GM18508 (cell line): Measurements from ENCODE around the gene BSPRY.
"Not testable (repeated sequence)": the region's sequence is repeated elsewhere in the genome, so short reads cannot be mapped to it uniquely, and the experiment has no call there.

Experiments used
- ATAC-seq: cut with Tn5 transposase; IDR thresholded peaks from one replicate; pipeline ENCODE4 v1.9.1; 2021; ENCODE audit warnings: moderate number of reproducible peaks; ENCODE audit not compliant: insufficient read depth, unreplicated experiment

The BSPRY gene

DNA sequence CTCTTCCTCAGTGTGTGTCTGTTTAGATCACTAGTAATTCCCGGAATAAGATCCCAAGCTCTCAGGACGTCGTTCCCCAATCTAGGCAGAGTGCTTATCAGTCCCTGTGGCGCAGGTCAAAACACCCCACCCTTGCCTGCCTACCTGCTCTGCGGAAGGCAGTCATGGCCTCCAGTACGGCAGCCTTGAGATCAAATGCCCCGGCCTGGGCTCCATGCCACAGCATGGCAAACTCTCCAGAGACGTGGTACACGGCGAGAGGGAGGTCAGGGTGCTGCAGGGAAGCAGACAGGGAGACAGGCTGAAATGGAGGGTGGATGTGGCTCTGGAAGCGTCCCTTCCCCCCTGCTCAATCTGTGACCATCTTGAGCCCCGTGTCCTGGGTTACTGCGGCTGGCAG is 39.5 kb downstream of the BSPRY start:
- ATAC-seq, result no peak

DNA sequence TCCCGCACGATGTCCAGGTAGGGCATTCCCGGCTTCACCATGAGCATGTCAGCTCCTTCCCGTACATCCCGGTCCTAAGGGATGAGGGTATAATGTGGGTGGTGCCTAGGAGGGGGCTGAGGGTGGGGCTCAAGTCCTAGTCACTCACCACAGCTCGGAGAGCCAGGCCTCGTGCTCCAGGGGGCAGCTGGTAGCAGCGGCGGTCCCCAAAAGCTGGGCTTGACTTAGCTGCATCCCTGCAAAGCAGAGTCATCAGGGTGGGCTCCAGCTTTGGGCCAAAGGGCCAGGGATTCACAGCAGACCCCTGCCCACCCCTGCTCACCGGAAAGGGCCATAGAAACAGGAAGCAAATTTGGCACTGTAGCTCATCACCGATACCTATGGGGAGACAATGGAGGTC is 40.1 kb downstream of the BSPRY start:
- no peak for ATAC-seq

DNA sequence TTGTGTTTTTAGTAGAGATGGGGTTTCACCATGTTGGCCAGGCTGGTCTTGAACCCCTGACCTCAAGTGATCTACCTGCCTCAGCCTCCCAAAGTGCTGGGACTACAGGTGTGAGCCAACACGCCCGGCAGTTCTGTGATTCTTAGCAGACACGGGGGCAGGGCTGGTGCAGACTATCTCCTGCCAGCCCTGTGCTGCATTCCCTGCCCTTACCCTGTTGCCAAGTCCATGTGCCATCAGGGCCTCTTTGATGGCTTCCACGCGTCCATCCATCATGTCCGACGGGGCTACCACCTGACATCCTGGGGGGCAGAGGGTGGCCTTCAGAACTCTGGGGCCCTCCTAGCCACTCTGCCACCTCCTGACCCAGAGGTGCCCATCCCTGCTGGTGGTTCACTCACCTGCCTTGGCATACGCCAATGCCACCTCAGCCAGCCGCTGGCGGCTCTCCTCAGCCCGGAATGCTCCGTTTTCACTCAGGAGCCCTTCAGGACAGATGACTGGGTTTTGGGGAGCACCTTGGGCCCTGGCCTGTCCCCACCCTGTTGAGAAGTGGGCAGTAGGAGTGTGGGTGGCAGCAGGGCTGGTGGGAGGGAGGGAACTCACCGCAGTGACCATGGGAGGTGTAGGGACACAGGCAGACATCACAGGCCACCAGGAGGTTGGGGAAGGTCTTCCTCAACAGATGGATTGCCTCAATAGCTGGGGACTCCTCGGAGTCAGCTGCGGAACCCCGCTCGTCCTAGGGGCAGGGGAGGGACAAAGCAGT is 41.0 kb downstream of the BSPRY start:
- no peak for ATAC-seq

DNA sequence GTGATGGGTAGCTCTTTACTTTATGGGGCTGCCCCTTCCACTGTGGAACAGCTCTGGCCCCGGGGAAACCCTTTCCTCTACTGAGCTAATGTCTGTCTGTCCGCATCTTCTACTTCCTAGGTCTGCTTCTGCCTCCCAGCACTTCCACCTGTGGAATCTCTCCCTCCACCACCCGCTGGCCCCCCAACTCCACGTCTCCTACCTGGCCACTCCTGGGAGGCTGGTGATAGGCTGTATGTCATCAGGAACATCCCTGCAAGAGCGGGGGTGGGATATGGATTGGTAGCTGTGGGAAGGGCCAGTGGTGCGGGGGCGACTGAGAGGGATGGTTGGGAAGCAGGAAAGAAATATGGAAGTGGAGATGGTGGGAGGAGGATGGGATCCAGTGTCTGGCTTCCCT is 42.6 kb downstream of the BSPRY start:
- ATAC-seq, result no peak

DNA sequence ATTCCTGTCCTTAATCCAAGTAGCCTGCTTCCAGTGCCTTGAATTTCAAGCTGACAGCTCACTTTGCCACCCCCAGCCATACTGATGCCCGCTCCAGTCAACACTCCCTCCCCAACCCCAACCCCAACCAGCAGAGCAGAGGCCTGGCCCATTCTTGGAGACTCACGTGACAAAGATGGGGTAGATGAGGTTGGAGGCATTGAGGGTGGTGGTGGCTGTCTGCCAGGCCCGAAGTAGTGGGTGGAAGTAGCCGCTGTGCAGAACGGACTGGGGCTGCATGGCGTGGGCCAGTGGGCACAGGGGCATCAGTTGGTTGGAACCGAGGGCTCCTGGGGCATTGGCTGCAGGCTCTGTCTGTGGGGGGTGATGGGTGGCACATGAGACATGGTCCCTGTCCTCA is 43.9 kb downstream of the BSPRY start:
- ATAC-seq, result no peak

DNA sequence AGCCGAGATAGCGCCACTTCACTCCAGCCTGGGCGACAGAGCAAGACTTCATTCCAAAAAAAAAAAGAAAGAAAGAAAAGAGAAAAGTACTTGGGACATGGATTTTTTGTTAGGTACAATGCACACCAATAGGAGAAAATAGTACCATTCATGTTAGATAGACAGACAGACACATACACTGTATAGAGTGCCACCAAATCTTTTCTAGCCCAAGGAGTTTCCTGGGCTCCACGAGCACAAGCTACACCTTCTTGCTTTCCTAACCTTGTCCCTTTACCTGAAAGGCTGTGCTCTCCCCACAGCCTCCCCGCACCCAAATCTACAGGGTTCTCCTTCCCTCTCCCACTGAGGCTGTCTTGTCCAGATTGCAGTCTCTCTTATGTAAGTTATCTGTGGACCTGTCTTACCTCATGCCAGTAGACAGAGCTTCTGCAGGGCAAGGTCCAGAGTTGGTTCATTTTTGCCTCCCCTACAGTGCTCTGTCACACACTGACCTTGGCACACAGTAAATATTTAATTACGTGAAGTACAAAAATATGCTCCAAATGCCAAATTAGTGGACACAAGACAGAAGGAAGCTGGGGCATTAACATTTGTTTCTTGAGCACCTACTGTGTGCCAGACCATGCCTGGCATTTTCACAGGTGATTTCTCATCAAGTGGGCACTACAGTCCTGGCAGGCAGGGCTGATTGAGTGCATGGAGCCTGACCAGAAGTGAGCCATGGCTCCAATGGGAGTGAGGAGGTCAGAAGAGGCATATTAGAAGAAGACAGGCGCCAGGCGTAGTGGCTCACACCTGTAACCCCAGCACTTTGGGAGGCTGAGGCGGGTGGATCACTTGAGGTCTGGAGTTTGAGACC is 45.9 kb downstream of the BSPRY start:
- no peak for ATAC-seq

DNA sequence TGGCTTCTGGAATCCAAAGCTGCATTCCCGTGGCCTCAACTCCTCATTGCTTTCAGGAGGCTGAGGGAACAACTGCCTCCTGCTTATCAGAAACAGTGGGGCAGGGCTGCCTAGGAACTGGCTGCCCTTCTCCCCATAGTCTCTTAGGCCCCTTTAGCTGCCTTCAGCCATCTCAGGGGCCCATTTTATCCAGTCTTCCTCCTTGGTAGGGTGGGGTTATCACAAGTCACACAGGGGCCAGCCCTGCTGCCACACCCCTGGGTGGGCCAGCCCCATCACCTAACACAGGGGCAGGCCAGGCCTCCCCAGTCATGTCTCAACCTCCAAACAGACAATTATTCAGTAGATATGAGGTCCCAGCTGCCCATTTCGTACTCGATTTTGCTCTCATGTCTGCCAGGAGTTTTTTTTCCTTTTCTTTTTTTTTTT is 47.9 kb downstream of the BSPRY start:
- no peak for ATAC-seq

DNA sequence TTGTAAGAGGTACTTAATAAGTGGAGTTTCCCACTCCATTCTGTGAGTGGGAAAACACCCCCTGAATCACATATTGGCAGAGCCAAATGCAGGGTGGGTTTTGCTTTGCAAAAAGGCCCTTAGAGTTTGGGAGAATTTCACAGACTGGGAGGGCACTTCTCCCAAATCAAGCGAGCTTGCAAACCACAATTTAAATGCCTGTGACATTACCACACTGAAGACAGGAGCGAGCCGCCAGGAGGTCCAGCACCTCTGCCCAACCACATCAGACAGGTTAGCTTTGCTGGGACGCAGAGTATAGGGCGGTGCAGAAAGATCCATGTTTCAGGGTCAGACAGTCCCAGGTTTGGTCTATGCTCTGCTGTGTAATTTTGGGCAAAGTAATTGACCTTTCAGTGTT is 49.5 kb downstream of the BSPRY start:
- no peak for ATAC-seq

DNA sequence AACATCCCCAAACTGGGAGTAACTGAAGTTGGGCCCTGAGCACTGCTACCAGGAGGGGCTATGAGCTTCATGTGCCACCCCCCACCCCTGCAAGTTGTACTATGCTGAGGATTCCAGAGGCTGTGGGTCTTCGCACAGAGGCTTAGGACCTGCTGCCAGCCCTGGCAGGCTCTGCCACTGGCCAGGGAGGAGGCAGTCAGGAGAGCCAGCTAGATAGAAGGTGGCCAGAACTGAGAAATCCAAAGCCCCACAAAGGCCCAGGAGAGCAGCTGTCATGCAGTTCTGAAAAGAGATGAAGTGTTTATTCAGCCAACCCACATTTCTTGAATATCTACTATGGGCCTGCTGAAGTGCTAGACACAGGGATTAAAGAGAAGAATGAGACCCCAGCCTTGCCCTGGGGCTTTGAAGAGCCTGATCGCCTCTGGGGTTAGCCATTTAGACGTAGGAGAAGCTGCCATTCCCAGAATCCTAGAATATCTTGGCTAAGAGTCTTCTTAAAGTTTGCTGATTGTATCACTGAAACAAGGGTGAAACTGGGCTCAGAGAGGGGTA is 50.4 kb downstream of the BSPRY start:
- no peak for ATAC-seq

DNA sequence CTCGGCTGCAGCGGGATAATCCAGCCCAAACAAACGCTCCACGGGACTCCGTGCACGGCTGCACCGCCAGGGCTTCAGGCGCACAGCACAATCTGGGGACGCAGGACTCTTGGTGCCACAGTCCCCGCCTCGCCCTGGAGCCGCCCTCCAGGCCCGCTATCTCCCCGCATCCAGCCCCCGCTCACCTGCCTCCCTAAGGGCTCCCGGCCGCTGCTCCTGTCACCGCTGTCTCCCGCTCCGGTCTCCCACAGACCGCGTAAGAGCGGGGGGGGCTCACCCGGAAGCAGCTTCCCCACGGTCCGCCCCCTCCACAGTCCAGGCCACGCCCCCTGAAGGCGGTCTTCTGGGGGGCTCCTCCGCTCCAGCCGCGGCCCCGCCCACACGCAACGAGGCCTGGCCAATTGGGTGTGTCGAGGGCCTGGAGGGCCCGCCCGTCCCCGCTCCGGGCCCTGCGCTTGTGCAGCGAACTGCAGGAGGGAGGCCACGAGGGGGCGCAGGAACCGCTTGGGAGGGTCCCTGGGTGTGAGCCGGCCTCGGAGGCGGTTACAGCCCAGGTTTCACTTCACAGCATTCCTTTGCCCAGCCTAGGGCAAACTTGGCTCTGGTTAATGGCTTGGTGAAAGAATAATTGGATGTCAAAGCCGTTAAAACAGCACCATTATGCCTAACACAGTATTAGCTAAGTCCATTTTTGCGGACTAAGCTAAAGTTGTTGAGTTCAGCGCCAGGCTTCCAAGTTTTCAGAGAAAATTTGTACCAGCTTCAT is 51.9 kb downstream of the BSPRY start, which contains the start of gene ALAD:
Gene ALAD, minus strand, starts transcription at position 258 of the 766 bp plus-strand sequence. CDS start 7,725 bp downstream, outside the sequence.
- peak; percentile 95 for ATAC-seq

DNA sequence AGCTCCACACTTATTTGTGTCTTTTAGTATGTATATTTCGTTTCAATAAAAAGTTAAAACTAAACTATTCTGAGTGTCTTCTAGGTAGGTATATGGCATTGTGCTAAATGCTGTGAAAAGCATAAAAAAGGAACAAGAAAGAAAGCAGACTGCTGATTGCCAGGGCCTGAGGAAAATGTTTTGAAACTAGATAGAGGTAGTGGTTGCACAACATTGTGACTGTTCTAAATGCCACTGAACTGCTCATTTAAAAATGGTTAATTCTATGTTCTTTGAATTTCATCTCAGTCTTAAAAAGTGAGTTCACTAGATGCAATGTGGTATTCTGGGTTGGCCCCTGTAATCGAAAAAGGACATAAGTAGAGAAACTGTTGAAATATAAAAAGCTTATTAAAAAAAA is 54.3 kb downstream of the BSPRY start:
- ATAC-seq, result no peak

DNA sequence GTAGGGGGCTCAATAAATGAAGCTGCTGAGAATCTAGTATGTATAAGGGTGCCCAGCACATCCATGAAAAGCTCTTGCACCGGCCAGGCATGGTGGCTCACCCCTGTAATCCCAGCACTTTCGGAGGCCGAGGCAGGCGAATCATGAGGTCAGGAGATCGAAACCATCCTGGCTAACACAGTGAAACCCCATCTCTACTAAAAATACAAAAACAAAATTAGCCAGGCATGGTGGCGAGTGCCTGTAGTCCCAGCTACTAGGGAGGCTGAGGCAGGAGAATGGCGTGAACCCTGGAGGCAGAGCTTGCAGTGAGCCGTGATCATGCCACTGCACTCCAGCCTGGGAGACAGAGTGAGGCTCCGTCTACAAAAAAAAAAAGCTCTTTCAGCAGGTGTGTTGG is 57.0 kb downstream of the BSPRY start:
- not testable (repeated sequence) for ATAC-seq

DNA sequence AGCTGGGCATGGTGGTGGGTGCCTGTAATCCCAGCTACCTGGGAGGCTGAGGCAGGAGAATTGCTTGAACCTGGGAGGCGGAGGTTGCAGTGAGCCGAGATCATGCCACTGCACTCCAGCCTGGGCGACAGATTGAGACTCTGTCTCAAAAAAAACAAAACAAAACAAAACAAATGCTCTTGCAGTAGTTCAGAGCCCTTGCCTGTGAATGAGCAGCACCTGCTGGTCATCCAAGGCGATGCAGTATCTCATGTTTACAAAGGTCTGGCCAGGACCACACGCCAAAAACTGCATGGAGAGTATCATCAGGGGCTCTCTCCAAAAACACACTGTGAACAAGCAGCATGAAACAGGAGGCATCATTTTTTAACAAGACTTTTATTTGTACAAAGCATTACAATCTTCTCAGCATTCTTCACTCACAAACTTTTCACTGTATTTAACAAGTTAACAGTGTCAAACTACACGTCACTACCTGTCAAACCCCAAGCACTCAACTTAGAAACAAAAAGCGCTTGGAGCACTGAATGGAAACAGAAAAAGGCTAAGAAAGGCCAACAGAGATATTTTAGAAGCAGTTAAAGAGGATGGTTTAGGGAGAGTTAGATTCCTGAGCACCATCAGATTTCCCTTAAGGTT is 57.7 kb downstream of the BSPRY start:
- ATAC-seq, result not testable (repeated sequence)

DNA sequence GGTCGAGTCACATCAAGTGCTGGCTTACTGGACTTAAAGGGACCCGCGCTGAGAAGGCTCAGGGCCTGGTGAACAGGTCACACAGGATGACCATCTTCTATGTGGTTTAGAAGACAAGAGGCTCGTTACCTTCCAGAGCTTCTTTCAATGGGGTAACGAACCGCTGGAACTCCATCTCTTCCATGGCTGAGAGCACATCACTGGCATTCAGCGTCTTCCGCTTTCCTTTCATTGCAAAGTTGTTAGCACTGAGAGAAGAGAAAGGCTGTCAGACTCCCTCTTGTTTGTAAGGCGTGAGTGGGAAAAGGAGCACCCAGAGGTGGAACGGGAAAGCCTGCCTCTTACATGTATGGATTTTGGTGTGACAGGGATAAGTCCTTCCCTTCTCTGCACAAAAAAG is 60.1 kb downstream of the BSPRY start:
- no peak for ATAC-seq

DNA sequence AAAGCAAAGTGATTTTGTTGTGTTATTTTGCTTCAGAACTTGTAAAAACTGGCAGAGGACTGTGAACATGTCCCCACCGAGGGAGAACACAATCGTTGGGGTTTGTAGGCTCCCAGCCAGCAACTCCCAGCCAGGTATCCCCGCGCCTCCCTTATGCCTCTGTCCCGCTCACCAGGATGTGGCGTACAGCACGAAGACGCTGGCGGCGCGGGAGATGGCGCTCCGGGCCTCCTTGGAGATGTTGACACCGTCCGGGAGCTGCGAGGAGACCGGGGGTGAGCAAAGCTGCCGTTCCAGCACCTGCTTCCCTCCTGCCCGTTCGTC is 60.5 kb downstream of the BSPRY start:
- ATAC-seq, result no peak

DNA sequence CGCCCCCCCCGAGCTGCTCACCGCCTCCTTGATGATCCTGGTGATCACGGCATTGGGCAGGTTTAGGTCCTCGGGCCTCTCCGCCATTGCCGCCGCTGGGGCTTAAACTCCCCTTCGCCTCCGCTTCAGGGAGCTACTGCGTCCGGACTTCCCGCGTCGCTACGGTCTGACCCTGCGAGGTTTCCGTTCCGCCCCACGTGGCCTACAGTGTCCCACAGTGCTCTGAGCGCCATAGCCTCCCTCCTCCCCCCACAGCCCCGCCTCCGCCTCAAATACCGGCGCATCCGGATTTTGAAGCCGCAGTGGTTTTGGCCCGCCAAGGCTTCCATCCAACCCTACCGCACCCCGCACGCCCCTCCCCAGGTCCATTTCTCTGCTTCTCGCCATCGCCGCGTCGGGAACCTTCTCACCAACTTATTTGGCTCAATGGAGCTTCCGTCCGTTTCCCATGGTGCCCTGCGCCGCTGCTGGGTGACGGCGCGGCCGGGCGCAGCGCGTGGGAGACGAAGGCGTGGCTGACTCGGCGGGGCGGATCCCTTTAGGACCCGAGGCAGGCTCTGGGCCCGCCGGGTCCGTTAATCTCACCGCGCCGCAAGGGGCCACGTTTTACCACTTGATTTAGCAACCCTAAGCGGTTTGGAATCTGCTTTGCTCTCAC is 61.0 kb downstream of the BSPRY start, which contains the start of the genes C9orf43 and POLE3:
Gene C9orf43, plus strand, starts transcription at position 541 of the 658 bp plus-strand sequence. CDS start 2,747 bp downstream, outside the sequence.
Gene POLE3, minus strand, starts transcription at position 469 of the 658 bp plus-strand sequence. Its CDS starts 382 bp downstream, at position 87.
- ATAC-seq, result peak; percentile 71

DNA sequence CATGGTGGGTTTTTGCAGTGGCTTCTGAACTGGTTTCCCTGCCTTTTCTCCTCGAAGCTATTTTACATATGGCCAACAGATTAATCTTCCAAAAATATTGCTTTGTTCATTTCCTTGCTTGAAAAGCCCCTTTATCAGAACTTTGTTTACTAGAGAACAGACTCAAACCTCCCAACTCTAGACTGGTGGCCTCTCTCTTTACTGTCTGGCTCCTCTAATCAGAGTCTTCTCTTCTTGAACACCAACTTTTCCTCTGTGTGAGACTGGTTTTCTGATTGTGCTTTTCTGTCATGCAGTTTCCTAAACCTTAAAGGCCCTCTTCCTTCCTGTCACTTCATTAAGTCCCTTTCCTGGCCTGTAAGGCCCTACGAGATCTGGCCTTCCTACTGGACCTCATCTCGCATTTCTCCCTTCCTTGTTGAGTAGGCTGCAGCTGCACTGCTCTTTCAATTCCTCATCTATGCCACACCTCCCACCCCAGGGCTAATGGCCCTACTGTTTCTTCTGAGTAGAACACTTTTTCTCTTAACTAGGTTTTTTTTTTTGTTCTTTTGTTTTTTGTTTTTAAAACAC is 66.9 kb downstream of the BSPRY start:
- ATAC-seq, result peak; percentile 80

DNA sequence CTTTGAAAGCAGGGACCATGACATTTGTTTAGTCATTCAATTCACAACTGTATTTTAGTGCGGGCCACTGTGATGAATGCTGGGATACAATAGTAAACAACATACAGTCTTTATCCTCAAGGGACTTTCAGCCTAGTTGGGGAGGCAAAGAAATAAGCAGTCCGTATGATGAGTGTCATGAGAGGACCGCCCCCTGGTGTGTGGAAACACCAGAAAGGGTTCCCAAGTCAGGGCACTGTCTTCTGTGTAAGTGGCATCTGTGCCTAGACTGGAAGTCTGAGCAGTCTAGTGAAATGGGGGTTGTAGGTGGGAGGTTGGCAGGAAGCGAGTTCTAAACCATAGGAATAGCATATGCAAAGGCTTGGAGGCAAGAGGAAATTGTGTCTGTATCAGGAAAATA is 68.0 kb downstream of the BSPRY start:
- no peak for ATAC-seq
